ENCODE measurements around the gene RAD50. TPM values are rescaled to one million over a fixed set of nuclear protein-coding genes. Genes with fewer than 3 reads are reported as not detected.

Gene RAD50
- total RNA-seq, 6 experiments from 2014 or later, result 11.6 to 27.7 (median 12.8) TPM

GRCh38 chr5:132667761-132668705, 111.3 kb downstream of the RAD50 start:
- Mint-ChIP-seq H3K4me1 (ENCODE audit: low read depth) (no peaks in the 10 kb centered on the region), H3K27ac (no peak overlapping the region), H3K9me3 (no peaks in the 10 kb centered on the region), H3K27me3 (ENCODE audit: insufficient read depth) (peaks cover 16% of the 10 kb centered on the region), H3K4me3 (no peak overlapping the region), H3K36me3 (ENCODE audit: low read depth) (no peaks in the 10 kb centered on the region)
- no peak for DNase-seq
- no peak for TF ChIP-seq CTCF (IDR thresholded peaks at IDR 0.05)

- no peaks in the 10 kb centered on the region for H3K36me3 Mint-ChIP-seq (ENCODE audit: low read depth)
- no peak overlapping the region for H3K27ac Mint-ChIP-seq
- no peak for TF ChIP-seq CTCF (IDR thresholded peaks at IDR 0.05)
- no peaks in the 10 kb centered on the region for H3K9me3 Mint-ChIP-seq
- no peak overlapping the region for H3K4me3 Mint-ChIP-seq
- DNase-seq, result no peak
- peaks cover 14% of the 10 kb centered on the region for H3K27me3 Mint-ChIP-seq (ENCODE audit: insufficient read depth)
- peaks cover 7% of the 10 kb centered on the region for H3K4me1 Mint-ChIP-seq (ENCODE audit: low read depth)
Measured at GRCh38 chr5:132668706-132669454, 112.1 kb downstream of the RAD50 start.

- no peak overlapping the region for H3K27ac Mint-ChIP-seq
- no peak overlapping the region for H3K4me3 Mint-ChIP-seq
- H3K27me3 Mint-ChIP-seq (ENCODE audit: insufficient read depth), result peaks cover 16% of the 10 kb centered on the region
- TF ChIP-seq CTCF (IDR thresholded peaks at IDR 0.05), result no peak
- DNase-seq, result no peak
- H3K36me3 Mint-ChIP-seq (ENCODE audit: low read depth), result no peaks in the 10 kb centered on the region
- no peaks in the 10 kb centered on the region for H3K9me3 Mint-ChIP-seq
- H3K4me1 Mint-ChIP-seq (ENCODE audit: low read depth), result peaks cover 13% of the 10 kb centered on the region
Measured at GRCh38 chr5:132669455-132669820, 112.7 kb downstream of the RAD50 start.

GRCh38 chr5:132669966-132670882, 113.4 kb downstream of the RAD50 start:
- TF ChIP-seq CTCF (IDR thresholded peaks at IDR 0.05), result no peak
- Mint-ChIP-seq H3K27ac (no peak overlapping the region), H3K4me3 (no peak overlapping the region), H3K4me1 (ENCODE audit: low read depth) (peaks cover 20% of the 10 kb centered on the region), H3K9me3 (no peaks in the 10 kb centered on the region), H3K27me3 (ENCODE audit: insufficient read depth) (peaks cover 16% of the 10 kb centered on the region), H3K36me3 (ENCODE audit: low read depth) (no peaks in the 10 kb centered on the region)
- no peak for DNase-seq

GRCh38 chr5:132671000-132671399, 114.2 kb downstream of the RAD50 start:
- Mint-ChIP-seq H3K36me3 (ENCODE audit: low read depth) (no peaks in the 10 kb centered on the region), H3K27me3 (ENCODE audit: insufficient read depth) (peaks cover 16% of the 10 kb centered on the region), H3K27ac (no peak overlapping the region), H3K4me3 (no peak overlapping the region), H3K4me1 (ENCODE audit: low read depth) (peaks cover 28% of the 10 kb centered on the region), H3K9me3 (no peaks in the 10 kb centered on the region)
- TF ChIP-seq CTCF (IDR thresholded peaks at IDR 0.05), result no peak
- DNase-seq, result no peak

Data from HFFc6 (cell line).